HepG2 (cell line): Measurements from ENCODE around the gene PCTP. TPM values are rescaled to one million over a fixed set of nuclear protein-coding genes. Genes with fewer than 3 reads are reported as not detected.
A peak's percentile ranks its signal among the peaks of the same experiment; 100 is the strongest.

Experiments
- CC2D1A ChIP-seq: sonication (generic); formaldehyde crosslinking; IDR thresholded peaks from 2 replicates; pipeline ENCODE4 v1.8.1; 2023; ENCODE audit warnings: mild to moderate bottlenecking, missing genetic modification reagents
- CEBPB ChIP-seq: IDR thresholded peaks from 2 replicates; pipeline ENCODE4 v1.6.1; 2011; ENCODE audit warnings: low read depth, low read length, improper control_type of control experiment, borderline replicate concordance
- CEBPG ChIP-seq: IDR thresholded peaks from 2 replicates; pipeline ENCODE4 v1.6.1; 2016
- EP300 ChIP-seq, 3 experiments: sonication (generic) in 1 of 3; formaldehyde crosslinking in 1 of 3; IDR thresholded peaks; 2 replicates each; pipeline versions ENCODE4 v1.5.1 to v1.6.1; 2011 to 2020; ENCODE audit warnings: low read depth in 2 of 3, low read length in 2 of 3, borderline replicate concordance in 1 of 3, improper control_type of control experiment in 1 of 3, mild to moderate bottlenecking in 1 of 3, missing genetic modification reagents in 1 of 3, moderate library complexity in 1 of 3
- IRX3 ChIP-seq: sonication (generic); formaldehyde crosslinking; IDR thresholded peaks from 2 replicates; pipeline ENCODE4 v1.8.1; 2023; ENCODE audit warnings: mild to moderate bottlenecking, low read depth, missing genetic modification reagents, borderline replicate concordance
- JUNB ChIP-seq: sonication (generic); formaldehyde crosslinking; IDR thresholded peaks from 2 replicates; pipeline ENCODE4 v1.8.0; 2022; ENCODE audit warnings: missing genetic modification reagents, mild to moderate bottlenecking, borderline replicate concordance
- KDM1A ChIP-seq: IDR thresholded peaks from 2 replicates; pipeline ENCODE4 v1.6.1; 2016; ENCODE audit warnings: missing compliant biosample characterization
- SOX6 ChIP-seq, 2 experiments: fragments of 450-650 bp in 1 of 2; sonication (generic) in 1 of 2; formaldehyde crosslinking in 1 of 2; IDR thresholded peaks; 2 replicates each; pipeline versions ENCODE4 v1.4.0 to v1.6.1; 2017 to 2020; ENCODE audit warnings: antibody characterized with exemption in 1 of 2, mild to moderate bottlenecking in 1 of 2, missing genetic modification reagents in 1 of 2
- ZNF510 ChIP-seq: sonication (generic); formaldehyde crosslinking; IDR thresholded peaks from 2 replicates; pipeline ENCODE4 v1.4.0; 2020; ENCODE audit warnings: low read depth, mild to moderate bottlenecking, missing genetic modification reagents
- ZNF557 ChIP-seq: sonication (generic); formaldehyde crosslinking; IDR thresholded peaks from 2 replicates; pipeline ENCODE4 v1.4.0; 2020; ENCODE audit warnings: missing genetic modification reagents
- ZNF761 ChIP-seq: sonication (generic); formaldehyde crosslinking; conservative IDR thresholded peaks from 2 replicates; pipeline ENCODE4 v1.4.0; 2020; ENCODE audit warnings: mild to moderate bottlenecking, missing genetic modification reagents
- polyA plus RNA-seq, 8 experiments: library from polyadenylated mRNA; depleted of rRNA in 3 of 8; stranded (reverse) in 7 of 8; unstranded in 1 of 8; fragments of >200 nt; fragmentation: Illumina TruSeq in 4 of 8; extraction: Trizol in 4 of 8; gene quantifications; 2 replicates each; pipeline versions ENCODE4 v1.2.1 to v1.2.3, GENCODE V29; 2011 to 2016; ENCODE audit warnings: low read depth in 4 of 8, missing spikeins in 1 of 8, mixed read lengths in 1 of 8; ENCODE audit not compliant: insufficient read depth in 1 of 8
- total RNA-seq, 5 experiments: library from RNA; depleted of rRNA; stranded (reverse); fragments of >200 nt; fragmentation: Illumina TruSeq; extraction: Trizol; gene quantifications; 2 replicates each; pipeline ENCODE4 v1.2.3, GENCODE V29; 2016; ENCODE audit warnings: low read depth in 1 of 5
- TF ChIP-seq, protein P1 (sequence below): sonication (generic); formaldehyde crosslinking; IDR thresholded peaks from 2 replicates; pipeline ENCODE4 v1.8.0; 2022; ENCODE audit warnings: mild to moderate bottlenecking, missing genetic modification reagents
- TF ChIP-seq, protein P2 (sequence below): sonication (generic); formaldehyde crosslinking; IDR thresholded peaks from 2 replicates; pipeline ENCODE4 v1.4.0; 2020; ENCODE audit warnings: missing genetic modification reagents, low read depth, mild to moderate bottlenecking, borderline replicate concordance
- TF ChIP-seq, protein P3 (sequence below), 2 experiments: fragments of 450-650 bp in 1 of 2; sonication (generic) in 1 of 2; formaldehyde crosslinking in 1 of 2; IDR thresholded peaks; 2 replicates each; pipeline versions ENCODE4 v1.6.1 to v1.8.0; 2016 to 2022; ENCODE audit warnings: antibody characterized with exemption in 1 of 2, mild to moderate bottlenecking in 1 of 2, missing genetic modification reagents in 1 of 2
- TF ChIP-seq, protein P4 (sequence below): sonication (generic); formaldehyde crosslinking; IDR thresholded peaks from 2 replicates; pipeline ENCODE4 v1.5.1; 2020; ENCODE audit warnings: mild to moderate bottlenecking, moderate library complexity, missing genetic modification reagents

PCTP gene
- total and polyA plus RNA-seq, 2 of the 13 experiments (the other 11 are each of a cell fraction or from before 2014, with no cell fraction given), result 37.1 to 50.7 TPM

- no peak for TF ChIP-seq ZNF557 (CRISPR knock-in tag)
- TF ChIP-seq SOX6 (IDR thresholded peaks at IDR 0.05), result no peak
- TF ChIP-seq SOX6 (CRISPR knock-in tag; IDR thresholded peaks at IDR 0.05), result peak; percentile 49; the same call in 1 of the 2 replicates
- TF ChIP-seq, protein P1, sequence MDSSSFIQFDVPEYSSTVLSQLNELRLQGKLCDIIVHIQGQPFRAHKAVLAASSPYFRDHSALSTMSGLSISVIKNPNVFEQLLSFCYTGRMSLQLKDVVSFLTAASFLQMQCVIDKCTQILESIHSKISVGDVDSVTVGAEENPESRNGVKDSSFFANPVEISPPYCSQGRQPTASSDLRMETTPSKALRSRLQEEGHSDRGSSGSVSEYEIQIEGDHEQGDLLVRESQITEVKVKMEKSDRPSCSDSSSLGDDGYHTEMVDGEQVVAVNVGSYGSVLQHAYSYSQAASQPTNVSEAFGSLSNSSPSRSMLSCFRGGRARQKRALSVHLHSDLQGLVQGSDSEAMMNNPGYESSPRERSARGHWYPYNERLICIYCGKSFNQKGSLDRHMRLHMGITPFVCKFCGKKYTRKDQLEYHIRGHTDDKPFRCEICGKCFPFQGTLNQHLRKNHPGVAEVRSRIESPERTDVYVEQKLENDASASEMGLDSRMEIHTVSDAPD (CRISPR knock-in tag), result no peak
- TF ChIP-seq CC2D1A (CRISPR knock-in tag), result no peak
- TF ChIP-seq KDM1A (CRISPR knock-in tag), result no peak
- 0 out of 2 replicates have a peak, but pooled peaks have one; percentile 50 for TF ChIP-seq JUNB (CRISPR knock-in tag)
- TF ChIP-seq IRX3, result no peak
- TF ChIP-seq CEBPG (CRISPR knock-in tag), result peak; percentile 89
- no peak for TF ChIP-seq ZNF761 (CRISPR knock-in tag)
- TF ChIP-seq CEBPB, result peak; percentile 83
- TF ChIP-seq, protein P2, sequence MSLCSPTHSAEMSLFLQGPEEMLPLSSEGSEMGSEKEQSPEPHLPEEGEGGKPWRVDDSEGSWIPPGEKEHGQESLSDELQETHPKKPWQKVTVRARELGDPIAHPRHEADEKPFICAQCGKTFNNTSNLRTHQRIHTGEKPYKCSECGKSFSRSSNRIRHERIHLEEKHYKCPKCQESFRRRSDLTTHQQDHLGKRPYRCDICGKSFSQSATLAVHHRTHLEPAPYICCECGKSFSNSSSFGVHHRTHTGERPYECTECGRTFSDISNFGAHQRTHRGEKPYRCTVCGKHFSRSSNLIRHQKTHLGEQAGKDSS, result no peak
- TF ChIP-seq ZNF510 (CRISPR knock-in tag), result no peak
- TF ChIP-seq, protein P3, sequence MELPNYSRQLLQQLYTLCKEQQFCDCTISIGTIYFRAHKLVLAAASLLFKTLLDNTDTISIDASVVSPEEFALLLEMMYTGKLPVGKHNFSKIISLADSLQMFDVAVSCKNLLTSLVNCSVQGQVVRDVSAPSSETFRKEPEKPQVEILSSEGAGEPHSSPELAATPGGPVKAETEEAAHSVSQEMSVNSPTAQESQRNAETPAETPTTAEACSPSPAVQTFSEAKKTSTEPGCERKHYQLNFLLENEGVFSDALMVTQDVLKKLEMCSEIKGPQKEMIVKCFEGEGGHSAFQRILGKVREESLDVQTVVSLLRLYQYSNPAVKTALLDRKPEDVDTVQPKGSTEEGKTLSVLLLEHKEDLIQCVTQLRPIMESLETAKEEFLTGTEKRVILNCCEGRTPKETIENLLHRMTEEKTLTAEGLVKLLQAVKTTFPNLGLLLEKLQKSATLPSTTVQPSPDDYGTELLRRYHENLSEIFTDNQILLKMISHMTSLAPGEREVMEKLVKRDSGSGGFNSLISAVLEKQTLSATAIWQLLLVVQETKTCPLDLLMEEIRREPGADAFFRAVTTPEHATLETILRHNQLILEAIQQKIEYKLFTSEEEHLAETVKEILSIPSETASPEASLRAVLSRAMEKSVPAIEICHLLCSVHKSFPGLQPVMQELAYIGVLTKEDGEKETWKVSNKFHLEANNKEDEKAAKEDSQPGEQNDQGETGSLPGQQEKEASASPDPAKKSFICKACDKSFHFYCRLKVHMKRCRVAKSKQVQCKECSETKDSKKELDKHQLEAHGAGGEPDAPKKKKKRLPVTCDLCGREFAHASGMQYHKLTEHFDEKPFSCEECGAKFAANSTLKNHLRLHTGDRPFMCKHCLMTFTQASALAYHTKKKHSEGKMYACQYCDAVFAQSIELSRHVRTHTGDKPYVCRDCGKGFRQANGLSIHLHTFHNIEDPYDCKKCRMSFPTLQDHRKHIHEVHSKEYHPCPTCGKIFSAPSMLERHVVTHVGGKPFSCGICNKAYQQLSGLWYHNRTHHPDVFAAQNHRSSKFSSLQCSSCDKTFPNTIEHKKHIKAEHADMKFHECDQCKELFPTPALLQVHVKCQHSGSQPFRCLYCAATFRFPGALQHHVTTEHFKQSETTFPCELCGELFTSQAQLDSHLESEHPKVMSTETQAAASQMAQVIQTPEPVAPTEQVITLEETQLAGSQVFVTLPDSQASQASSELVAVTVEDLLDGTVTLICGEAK (IDR thresholded peaks at IDR 0.05), result no peak
- TF ChIP-seq, protein P3 (CRISPR knock-in tag; IDR thresholded peaks at IDR 0.05), result no peak
- peak in 1 of 2 experiments; percentile 50; a peak in 2 of 4 replicates for TF ChIP-seq EP300 (IDR thresholded peaks at IDR 0.05; ENCODE audit: low read depth in 2 of 2, low read length in 2 of 2)
- no peak for TF ChIP-seq EP300 (CRISPR knock-in tag; IDR thresholded peaks at IDR 0.05; ENCODE audit: borderline replicate concordance)
- TF ChIP-seq, protein P4, sequence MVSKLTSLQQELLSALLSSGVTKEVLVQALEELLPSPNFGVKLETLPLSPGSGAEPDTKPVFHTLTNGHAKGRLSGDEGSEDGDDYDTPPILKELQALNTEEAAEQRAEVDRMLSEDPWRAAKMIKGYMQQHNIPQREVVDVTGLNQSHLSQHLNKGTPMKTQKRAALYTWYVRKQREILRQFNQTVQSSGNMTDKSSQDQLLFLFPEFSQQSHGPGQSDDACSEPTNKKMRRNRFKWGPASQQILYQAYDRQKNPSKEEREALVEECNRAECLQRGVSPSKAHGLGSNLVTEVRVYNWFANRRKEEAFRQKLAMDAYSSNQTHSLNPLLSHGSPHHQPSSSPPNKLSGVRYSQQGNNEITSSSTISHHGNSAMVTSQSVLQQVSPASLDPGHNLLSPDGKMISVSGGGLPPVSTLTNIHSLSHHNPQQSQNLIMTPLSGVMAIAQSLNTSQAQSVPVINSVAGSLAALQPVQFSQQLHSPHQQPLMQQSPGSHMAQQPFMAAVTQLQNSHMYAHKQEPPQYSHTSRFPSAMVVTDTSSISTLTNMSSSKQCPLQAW, result no peak
These were observed 7.7 kb upstream of the PCTP start (continued) for GRCh38 chr17:55743103-55743679.
